ENCODE results near the gene ENTPD8.

Gene ENTPD8

GRCh38 chr9:137427454-137428310 lies 13.5 kb downstream of the ENTPD8 start:
- Histone ChIP-seq H2AFZ (ENCODE audit: low read length) (no peak overlapping the region), H2BK120ac (ENCODE audit: low read depth, low read length) (no peak overlapping the region), H4K8ac (ENCODE audit: low read depth, low read length) (no peak overlapping the region), H3K4me1 (ENCODE audit: control insufficient read depth in 2 of 2, insufficient read depth in 1 of 2, low read depth in 1 of 2, low read length in 2 of 2) (peaks cover 0 to 2% of the 10 kb centered on the region in 2 donors), H3K4me2 (ENCODE audit: insufficient read depth, low read length, poor library complexity, severe bottlenecking) (no peak overlapping the region), H3K27ac (replicated peaks; ENCODE audit: low read length) (no peak overlapping the region), H3K79me1 (ENCODE audit: low read depth, low read length) (peaks cover 2% of the 10 kb centered on the region), H2AK5ac (ENCODE audit: low read depth, low read length) (peak overlapping the region; percentile 66), H3K9ac (ENCODE audit: low read depth, low read length, poor library complexity) (no peak overlapping the region), H3K18ac (ENCODE audit: low read length) (peak overlapping the region; percentile 67), H3K4me3 (ENCODE audit: low read length in 2 of 2) (no peak overlapping the region), H3K14ac (ENCODE audit: low read length) (peak overlapping the region; percentile 31), H2BK12ac (ENCODE audit: low read length) (no peak overlapping the region), H3K4ac (ENCODE audit: low read length) (no peak overlapping the region), H3K9me3 (replicated peaks in 1 of 2; ENCODE audit: control insufficient read depth in 2 of 2, insufficient read depth in 1 of 2, low read depth in 1 of 2, low read length in 2 of 2) (peaks cover 0 to 1% of the 10 kb centered on the region in 2 donors), H2BK15ac (ENCODE audit: low read length) (no peak overlapping the region), H3K27me3 (ENCODE audit: control insufficient read depth in 3 of 3, insufficient read depth in 3 of 3, low read depth in 1 of 3, low read length in 3 of 3) (peaks cover 0 to 15% (median 2%) of the 10 kb centered on the region in 3 experiments), H4K91ac (ENCODE audit: low read depth, low read length, poor library complexity) (peak overlapping the region; percentile 11), H3K23ac (ENCODE audit: low read depth, low read length, poor library complexity) (no peak overlapping the region), H3K36me3 (replicated peaks in 1 of 2; ENCODE audit: control insufficient read depth in 2 of 2, insufficient read depth in 2 of 2, low read length in 2 of 2) (no peaks in the 10 kb centered on the region), H2BK5ac (ENCODE audit: low read length) (no peak overlapping the region)
- WGBS, 2 donors (ENCODE audit: extremely low coverage in 2 of 2, insufficient read length in 2 of 2, insufficient replicate concordance in 1 of 2), result no CpG with 5 or more reads among the region's 27 CpGs
- no peak for DNase-seq (ENCODE audit: low spot score)

GRCh38 chr9:137426018-137426681 lies 15.0 kb downstream of the ENTPD8 start:
- no peak overlapping the region for H2BK12ac ChIP-seq (ENCODE audit: low read length)
- peak overlapping the region; percentile 21 for H3K9ac ChIP-seq (ENCODE audit: low read depth, low read length, poor library complexity)
- H2AFZ ChIP-seq (ENCODE audit: low read length), result no peak overlapping the region
- peak overlapping the region; percentile 88 for H2BK15ac ChIP-seq (ENCODE audit: low read length)
- H4K91ac ChIP-seq (ENCODE audit: low read depth, low read length, poor library complexity), result no peak overlapping the region
- H3K79me1 ChIP-seq (ENCODE audit: low read depth, low read length), result peaks cover 2% of the 10 kb centered on the region
- H3K23ac ChIP-seq (ENCODE audit: low read depth, low read length, poor library complexity), result peak overlapping the region; percentile 25
- no peak overlapping the region for H2BK120ac ChIP-seq (ENCODE audit: low read depth, low read length)
- H3K4ac ChIP-seq (ENCODE audit: low read length), result no peak overlapping the region
- H3K27me3 ChIP-seq (ENCODE audit: control insufficient read depth in 3 of 3, insufficient read depth in 3 of 3, low read depth in 1 of 3, low read length in 3 of 3), result peaks cover 0 to 15% (median 2%) of the 10 kb centered on the region in 3 experiments
- H3K14ac ChIP-seq (ENCODE audit: low read length), result no peak overlapping the region
- H3K36me3 ChIP-seq (replicated peaks in 1 of 2; ENCODE audit: control insufficient read depth in 2 of 2, insufficient read depth in 2 of 2, low read length in 2 of 2), result no peaks in the 10 kb centered on the region
- H3K27ac ChIP-seq (replicated peaks; ENCODE audit: low read length), result no peak overlapping the region
- peaks cover 3 to 7% of the 10 kb centered on the region in 2 donors for H3K4me1 ChIP-seq (ENCODE audit: control insufficient read depth in 2 of 2, insufficient read depth in 1 of 2, low read depth in 1 of 2, low read length in 2 of 2)
- peaks cover 0 to 1% of the 10 kb centered on the region in 2 donors for H3K9me3 ChIP-seq (replicated peaks in 1 of 2; ENCODE audit: control insufficient read depth in 2 of 2, insufficient read depth in 1 of 2, low read depth in 1 of 2, low read length in 2 of 2)
- no peak overlapping the region for H3K18ac ChIP-seq (ENCODE audit: low read length)
- DNase-seq (ENCODE audit: low spot score), result no peak
- peak overlapping the region; percentile 28 for H2AK5ac ChIP-seq (ENCODE audit: low read depth, low read length)
- no peak overlapping the region for H2BK5ac ChIP-seq (ENCODE audit: low read length)
- H3K4me3 ChIP-seq (ENCODE audit: low read length in 2 of 2), result no peak overlapping the region
- no CpG with 5 or more reads among the region's 18 CpGs for WGBS, 2 donors (ENCODE audit: extremely low coverage in 2 of 2, insufficient read length in 2 of 2, insufficient replicate concordance in 1 of 2)
- no peak overlapping the region for H4K8ac ChIP-seq (ENCODE audit: low read depth, low read length)
- no peak overlapping the region for H3K4me2 ChIP-seq (ENCODE audit: insufficient read depth, low read length, poor library complexity, severe bottlenecking)

- Histone ChIP-seq H2AFZ (ENCODE audit: low read length) (peak overlapping the region; percentile 86), H2BK12ac (ENCODE audit: low read length) (peak overlapping the region; percentile 94), H2AK5ac (ENCODE audit: low read depth, low read length) (peak overlapping the region; percentile 99), H4K8ac (ENCODE audit: low read depth, low read length) (peak overlapping the region; percentile 92), H3K4me2 (ENCODE audit: insufficient read depth, low read length, poor library complexity, severe bottlenecking) (peak overlapping the region; percentile 91), H3K23ac (ENCODE audit: low read depth, low read length, poor library complexity) (peak overlapping the region; percentile 21), H4K91ac (ENCODE audit: low read depth, low read length, poor library complexity) (no peak overlapping the region), H2BK120ac (ENCODE audit: low read depth, low read length) (no peak overlapping the region), H3K9me3 (replicated peaks in 1 of 2; ENCODE audit: control insufficient read depth in 2 of 2, insufficient read depth in 1 of 2, low read depth in 1 of 2, low read length in 2 of 2) (peaks cover 0 to 1% of the 10 kb centered on the region in 2 donors), H2BK5ac (ENCODE audit: low read length) (no peak overlapping the region), H3K9ac (ENCODE audit: low read depth, low read length, poor library complexity) (peak overlapping the region; percentile 60), H3K79me1 (ENCODE audit: low read depth, low read length) (no peaks in the 10 kb centered on the region), H3K36me3 (replicated peaks in 1 of 2; ENCODE audit: control insufficient read depth in 2 of 2, insufficient read depth in 2 of 2, low read length in 2 of 2) (peaks cover 0 to 5% of the 10 kb centered on the region in 2 donors), H3K4ac (ENCODE audit: low read length) (peak overlapping the region; percentile 95), H3K14ac (ENCODE audit: low read length) (peak overlapping the region; percentile 71), H3K27me3 (ENCODE audit: control insufficient read depth in 3 of 3, insufficient read depth in 3 of 3, low read depth in 1 of 3, low read length in 3 of 3) (peaks cover 0 to 15% (median 2%) of the 10 kb centered on the region in 3 experiments), H2BK15ac (ENCODE audit: low read length) (peak overlapping the region; percentile 89), H3K4me1 (ENCODE audit: control insufficient read depth in 2 of 2, insufficient read depth in 1 of 2, low read depth in 1 of 2, low read length in 2 of 2) (peaks cover 3 to 7% of the 10 kb centered on the region in 2 donors), H3K27ac (replicated peaks; ENCODE audit: low read length) (no peak overlapping the region), H3K4me3 (ENCODE audit: low read length in 2 of 2) (peak overlapping the region in 1 of 2 donors; percentile 82), H3K18ac (ENCODE audit: low read length) (peak overlapping the region; percentile 98)
- WGBS, 2 donors (ENCODE audit: extremely low coverage in 2 of 2, insufficient read length in 2 of 2, insufficient replicate concordance in 1 of 2), result no CpG with 5 or more reads among the region's 77 CpGs
- DNase-seq (ENCODE audit: low spot score), result no peak
These were observed 17.5 kb downstream of the ENTPD8 start for GRCh38 chr9:137423514-137424291.
